Endodermal cell (in vitro differentiated cells): ENCODE data around the gene EFNA3. TPM values are rescaled to one million over a fixed set of nuclear protein-coding genes. Genes with fewer than 3 reads are reported as not detected.

Experiments used
- DNase-seq: peaks from one replicate; pipeline ENCODE4 v3.0.0-alpha.2; 2017
- H3K27ac ChIP-seq: 2 replicates; pipeline ENCODE4 v1.5.1; 2013; ENCODE audit warnings: mild to moderate bottlenecking, low read depth, low read length, moderate library complexity
- H3K27me3 ChIP-seq: 2 replicates; pipeline ENCODE4 v1.6.1; 2013; ENCODE audit warnings: mild to moderate bottlenecking, low read length, moderate library complexity; ENCODE audit not compliant: insufficient read depth, control insufficient read depth, poor library complexity, severe bottlenecking
- H3K36me3 ChIP-seq: 2 replicates; pipeline ENCODE4 v1.7.0; 2013; ENCODE audit warnings: mild to moderate bottlenecking, low read length, moderate library complexity; ENCODE audit not compliant: control insufficient read depth, insufficient read depth
- H3K4me1 ChIP-seq: one replicate; pipeline ENCODE4 v1.7.0; 2013; ENCODE audit warnings: low read length; ENCODE audit not compliant: control insufficient read depth, insufficient read depth
- H3K4me3 ChIP-seq: 2 replicates; pipeline ENCODE4 v1.5.1; 2013; ENCODE audit warnings: mild to moderate bottlenecking, low read length, moderate library complexity
- H3K9ac ChIP-seq: 2 replicates; pipeline ENCODE4 v1.6.1; 2013; ENCODE audit warnings: mild to moderate bottlenecking, low read length, moderate library complexity; ENCODE audit not compliant: poor library complexity, severe bottlenecking; ENCODE audit errors: extremely low read depth
- H3K9me3 ChIP-seq: 2 replicates; pipeline ENCODE4 v1.6.1; 2013; ENCODE audit warnings: mild to moderate bottlenecking, low read length, moderate library complexity; ENCODE audit not compliant: control insufficient read depth
- H3K27ac Mint-ChIP-seq: 2 replicates; pipeline ENCODE4 v1.8.0; 2020; ENCODE audit warnings: mixed read lengths
- H3K27me3 Mint-ChIP-seq: 2 replicates; pipeline ENCODE4 v1.8.0; 2021; ENCODE audit warnings: mild to moderate bottlenecking, mixed read lengths; ENCODE audit not compliant: insufficient read depth
- H3K36me3 Mint-ChIP-seq: 2 replicates; pipeline ENCODE4 v1.8.0; 2020; ENCODE audit warnings: low read depth, mixed read lengths
- H3K4me1 Mint-ChIP-seq: 2 replicates; pipeline ENCODE4 v1.8.0; 2020; ENCODE audit warnings: mixed read lengths
- H3K4me3 Mint-ChIP-seq: 2 replicates; pipeline ENCODE4 v1.8.0; 2020; ENCODE audit warnings: mild to moderate bottlenecking, moderate library complexity, mixed read lengths
- H3K9me3 Mint-ChIP-seq: 2 replicates; pipeline ENCODE4 v1.8.0; 2020; ENCODE audit warnings: mild to moderate bottlenecking, mixed read lengths
- CTCF ChIP-seq: fragments of 200-600 bp; sonication (generic); conservative IDR thresholded peaks from 2 replicates; pipeline ENCODE4 v1.5.0; 2021; ENCODE audit warnings: antibody characterized with exemption, mild to moderate bottlenecking
- WGBS, 2 experiments: methylation state at CpG; one replicate each; pipeline versions ENCODE4 v1.1.5 to v1.1.7; 2013; ENCODE audit warnings: missing lambda C conversion rate in 2 of 2, mixed read lengths in 1 of 2; ENCODE audit not compliant: insufficient coverage in 1 of 2, insufficient read length in 1 of 2; 5-methylcytosine and 5-hydroxymethylcytosine counted together
- total RNA-seq, 2 donors: library from RNA; stranded (reverse); fragmentation: NEBNext Ultra II Directional in 1 of 2; extraction: Animal tissue kit (Norgen Biotek cat#: 25700) in 1 of 2; gene quantifications; 2 replicates in 1 of 2; 3 replicates in 1 of 2; pipeline ENCODE4 v1.2.1, GENCODE V29; 2021

The EFNA3 gene
- total RNA-seq, 2 donors from 2014 or later, result 3.1 to 6.0 TPM

- no peak overlapping the region for H3K9ac ChIP-seq
- DNase-seq, result no peak
- H3K9me3 ChIP-seq, result no peaks in the 10 kb centered on the region
- H3K36me3 Mint-ChIP-seq, result peaks cover 23% of the 10 kb centered on the region
- H3K4me3 Mint-ChIP-seq, result no peak overlapping the region
- peaks cover 25% of the 10 kb centered on the region for H3K27me3 ChIP-seq
- H3K27ac Mint-ChIP-seq, result no peak overlapping the region
- H3K4me3 ChIP-seq, result no peak overlapping the region
- H3K9me3 Mint-ChIP-seq, result no peaks in the 10 kb centered on the region
- no peak overlapping the region for H3K27ac ChIP-seq
- peaks cover 26% of the 10 kb centered on the region for H3K4me1 Mint-ChIP-seq
- TF ChIP-seq CTCF, result no peak
- peaks cover 18% of the 10 kb centered on the region for H3K4me1 ChIP-seq
- H3K36me3 ChIP-seq, result peaks cover 14% of the 10 kb centered on the region
- WGBS, 2 experiments, result 88% methylated on average over 3 of the region's 3 CpGs; no CpG with 5 or more reads in 1 of the 2 experiments
- peaks cover 24% of the 10 kb centered on the region for H3K27me3 Mint-ChIP-seq
These were observed 10.0 kb upstream of the EFNA3 start for GRCh38 chr1:155068599-155068998.

- Histone ChIP-seq H3K9me3 (no peaks in the 10 kb centered on the region), H3K27me3 (peaks cover 29% of the 10 kb centered on the region), H3K9ac (no peak overlapping the region), H3K4me1 (peaks cover 18% of the 10 kb centered on the region), H3K4me3 (no peak overlapping the region), H3K27ac (peak overlapping the region; percentile 29), H3K36me3 (peaks cover 14% of the 10 kb centered on the region)
- DNase-seq, result peak; percentile 76
- WGBS, 2 experiments, result 69% methylated on average over 7 of the region's 7 CpGs; no CpG with 5 or more reads in 1 of the 2 experiments
- no peak for TF ChIP-seq CTCF
- H3K36me3 Mint-ChIP-seq, result peaks cover 23% of the 10 kb centered on the region
- no peaks in the 10 kb centered on the region for H3K9me3 Mint-ChIP-seq
- H3K4me3 Mint-ChIP-seq, result peak overlapping the region; percentile 40
- peaks cover 24% of the 10 kb centered on the region for H3K4me1 Mint-ChIP-seq
- H3K27ac Mint-ChIP-seq, result no peak overlapping the region
- H3K27me3 Mint-ChIP-seq, result peaks cover 33% of the 10 kb centered on the region
These were observed 9.0 kb upstream of the EFNA3 start for GRCh38 chr1:155069551-155070157.

GRCh38 chr1:155070158-155070621 lies 8.4 kb upstream of the EFNA3 start:
- no peaks in the 10 kb centered on the region for H3K9me3 ChIP-seq
- H3K4me3 ChIP-seq, result peak overlapping the region; percentile 76
- Mint-ChIP-seq H3K27ac (no peak overlapping the region), H3K36me3 (peaks cover 23% of the 10 kb centered on the region), H3K27me3 (peaks cover 38% of the 10 kb centered on the region), H3K4me1 (peaks cover 19% of the 10 kb centered on the region), H3K9me3 (no peaks in the 10 kb centered on the region), H3K4me3 (peak overlapping the region; percentile 40)
- H3K36me3 ChIP-seq, result peaks cover 14% of the 10 kb centered on the region
- no peak for TF ChIP-seq CTCF
- no peak overlapping the region for H3K9ac ChIP-seq
- no peak overlapping the region for H3K27ac ChIP-seq
- 20 to 33% methylated on average over 2 to 23 of the region's 28 CpGs for WGBS, 2 experiments
- DNase-seq, result peak; percentile 65
- H3K4me1 ChIP-seq, result peaks cover 12% of the 10 kb centered on the region
- peaks cover 29% of the 10 kb centered on the region for H3K27me3 ChIP-seq
